Measurements from ENCODE around the gene PPP6R2.

- TF ChIP-seq CTCF (conservative IDR thresholded peaks at IDR 0.05; ENCODE audit: low read length) (no peak), EZH2phosphoT487 (IDR thresholded peaks at IDR 0.05; ENCODE audit: borderline replicate concordance) (no peak)
Observed at GRCh38 chr22:50406416-50407170, 63.5 kb downstream of the PPP6R2 start.

Measured in Loucy (cell line).